Panc1 (cell line): ENCODE measurements around the gene FANCI.

ENCODE experiments used
- POLR2AphosphoS5 ChIP-seq: IDR thresholded peaks from 2 replicates; pipeline ENCODE4 v1.6.1; 2012; ENCODE audit warnings: mild to moderate bottlenecking, low read depth, low read length, moderate library complexity
- SIN3A ChIP-seq: IDR thresholded peaks from 2 replicates; pipeline ENCODE4 v1.6.1; 2012; ENCODE audit warnings: low read depth, mild to moderate bottlenecking, low read length, moderate library complexity, borderline replicate concordance; ENCODE audit not compliant: insufficient read depth
- TF ChIP-seq, protein P1 (sequence below): fragments of 450-650 bp; IDR thresholded peaks from 2 replicates; pipeline ENCODE4 v1.5.1; 2017; ENCODE audit warnings: mild to moderate bottlenecking

- TF ChIP-seq, protein P1, sequence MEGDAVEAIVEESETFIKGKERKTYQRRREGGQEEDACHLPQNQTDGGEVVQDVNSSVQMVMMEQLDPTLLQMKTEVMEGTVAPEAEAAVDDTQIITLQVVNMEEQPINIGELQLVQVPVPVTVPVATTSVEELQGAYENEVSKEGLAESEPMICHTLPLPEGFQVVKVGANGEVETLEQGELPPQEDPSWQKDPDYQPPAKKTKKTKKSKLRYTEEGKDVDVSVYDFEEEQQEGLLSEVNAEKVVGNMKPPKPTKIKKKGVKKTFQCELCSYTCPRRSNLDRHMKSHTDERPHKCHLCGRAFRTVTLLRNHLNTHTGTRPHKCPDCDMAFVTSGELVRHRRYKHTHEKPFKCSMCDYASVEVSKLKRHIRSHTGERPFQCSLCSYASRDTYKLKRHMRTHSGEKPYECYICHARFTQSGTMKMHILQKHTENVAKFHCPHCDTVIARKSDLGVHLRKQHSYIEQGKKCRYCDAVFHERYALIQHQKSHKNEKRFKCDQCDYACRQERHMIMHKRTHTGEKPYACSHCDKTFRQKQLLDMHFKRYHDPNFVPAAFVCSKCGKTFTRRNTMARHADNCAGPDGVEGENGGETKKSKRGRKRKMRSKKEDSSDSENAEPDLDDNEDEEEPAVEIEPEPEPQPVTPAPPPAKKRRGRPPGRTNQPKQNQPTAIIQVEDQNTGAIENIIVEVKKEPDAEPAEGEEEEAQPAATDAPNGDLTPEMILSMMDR, result no peak
- TF ChIP-seq POLR2AphosphoS5, result no peak
- no peak for TF ChIP-seq SIN3A
These were observed 96.8 kb downstream of the FANCI start for GRCh38 chr15:89340573-89340972.
